Measurements from ENCODE around the gene HSD17B12. TPM values are rescaled to one million over a fixed set of nuclear protein-coding genes. Genes with fewer than 3 reads are reported as not detected.

HSD17B12 gene
- total and polyA plus RNA-seq, 2 of the 13 experiments (the other 11 are each of a cell fraction or from before 2014, with no cell fraction given), result 50.3 to 117 TPM

- TF ChIP-seq NFKBIZ (CRISPR knock-in tag; IDR thresholded peaks at IDR 0.05), result peak; percentile 19; the same call in 1 of the 2 replicates
- no peak for TF ChIP-seq ZNF326 (CRISPR knock-in tag; IDR thresholded peaks at IDR 0.05; ENCODE audit: borderline replicate concordance)
- TF ChIP-seq RFXAP (CRISPR knock-in tag; IDR thresholded peaks at IDR 0.05; ENCODE audit: borderline replicate concordance), result peak; percentile 86
- no peak for TF ChIP-seq ZC3H4 (CRISPR knock-in tag; IDR thresholded peaks at IDR 0.05; ENCODE audit: borderline replicate concordance)
- TF ChIP-seq SMAD3 (CRISPR knock-in tag; IDR thresholded peaks at IDR 0.05), result no peak
- no peak for TF ChIP-seq ZNF513 (CRISPR knock-in tag; conservative IDR thresholded peaks at IDR 0.05)
- no peak for TF ChIP-seq SP140L (CRISPR knock-in tag; IDR thresholded peaks at IDR 0.05; ENCODE audit: borderline replicate concordance)
- TF ChIP-seq SRSF4 (IDR thresholded peaks at IDR 0.05; ENCODE audit: low read depth, low read length, poor library complexity, severe bottlenecking), result no peak
- TF ChIP-seq, protein P1, sequence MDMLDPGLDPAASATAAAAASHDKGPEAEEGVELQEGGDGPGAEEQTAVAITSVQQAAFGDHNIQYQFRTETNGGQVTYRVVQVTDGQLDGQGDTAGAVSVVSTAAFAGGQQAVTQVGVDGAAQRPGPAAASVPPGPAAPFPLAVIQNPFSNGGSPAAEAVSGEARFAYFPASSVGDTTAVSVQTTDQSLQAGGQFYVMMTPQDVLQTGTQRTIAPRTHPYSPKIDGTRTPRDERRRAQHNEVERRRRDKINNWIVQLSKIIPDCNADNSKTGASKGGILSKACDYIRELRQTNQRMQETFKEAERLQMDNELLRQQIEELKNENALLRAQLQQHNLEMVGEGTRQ (IDR thresholded peaks at IDR 0.05; ENCODE audit: low read depth, low read length), result no peak
- TF ChIP-seq, protein P1 (CRISPR knock-in tag; IDR thresholded peaks at IDR 0.05; ENCODE audit: borderline replicate concordance), result no peak
- no peak for TF ChIP-seq ZNF746 (CRISPR knock-in tag; IDR thresholded peaks at IDR 0.05)
- TF ChIP-seq LRRFIP1 (CRISPR knock-in tag; conservative IDR thresholded peaks at IDR 0.05), result no peak
- TF ChIP-seq PTBP1 (IDR thresholded peaks at IDR 0.05; ENCODE audit: low read depth, low read length, poor library complexity, severe bottlenecking), result no peak
- no peak for TF ChIP-seq ZNF780A (CRISPR knock-in tag; IDR thresholded peaks at IDR 0.05)
- no peak for TF ChIP-seq ZNF329 (CRISPR knock-in tag; IDR thresholded peaks at IDR 0.05; ENCODE audit: low read depth)
- TF ChIP-seq ZNF501 (CRISPR knock-in tag; IDR thresholded peaks at IDR 0.05), result peak; percentile 76; the same call in 1 of the 2 replicates
- no peak for TF ChIP-seq ZNF234 (CRISPR knock-in tag; conservative IDR thresholded peaks at IDR 0.05)
- TF ChIP-seq KLF16 (CRISPR knock-in tag; IDR thresholded peaks at IDR 0.05), result peak in 1 of 2 experiments; percentile 52; a peak in 1 of 4 replicates
- peak; percentile 94 for TF ChIP-seq DR1 (CRISPR knock-in tag; IDR thresholded peaks at IDR 0.05)
- TF ChIP-seq ZSCAN29 (CRISPR knock-in tag; conservative IDR thresholded peaks at IDR 0.05), result no peak
Observed at GRCh38 chr11:43680521-43681400, at the start of gene HSD17B12 (continued).
